NCI-H526 (cell line): ENCODE measurements around the gene TP53TG3F.
"Not testable (repeated sequence)": the region's sequence is repeated elsewhere in the genome, so short reads cannot be mapped to it uniquely, and the experiment has no call there.

Experiments
- DNase-seq, 2 experiments: peaks; one replicate each; lab custom pipeline; 2025; lab: John Stamatoyannopoulos, UW

The TP53TG3F gene

GRCh38 chr16:33459312-33459711 lies at the start of gene TP53TG3F:
TSS of gene TP53TG3F (plus strand) at chr16:33459612. CDS start at chr16:33459680, 68 bp downstream.
- DNase-seq, result not testable (repeated sequence)

GRCh38 chr16:33491611-33492010 lies 32.2 kb downstream of the TP53TG3F start:
- not testable (repeated sequence) for DNase-seq

GRCh38 chr16:33507231-33507630 lies 47.8 kb downstream of the TP53TG3F start:
- DNase-seq, result not testable (repeated sequence)

GRCh38 chr16:33509070-33509469 lies 49.7 kb downstream of the TP53TG3F start:
- not testable (repeated sequence) for DNase-seq

- DNase-seq, result not testable (repeated sequence)
Observed at GRCh38 chr16:33509906-33510305, 50.5 kb downstream of the TP53TG3F start.
